HG03280 (cell line): ENCODE results near the gene WDR38.
"Not testable (repeated sequence)": the region's sequence is repeated elsewhere in the genome, so short reads cannot be mapped to it uniquely, and the experiment has no call there.

Experiments
- ATAC-seq: cut with Tn5 transposase; IDR thresholded peaks from one replicate; pipeline ENCODE4 v1.9.1; 2021; ENCODE audit warnings: mild to moderate bottlenecking, moderate library complexity; ENCODE audit not compliant: unreplicated experiment

Gene WDR38

GRCh38 chr9:124831642-124832364, 21.5 kb upstream of the WDR38 start:
- ATAC-seq: no peak

- no peak for ATAC-seq
Measured at GRCh38 chr9:124834591-124834990, 18.7 kb upstream of the WDR38 start.

- ATAC-seq: no peak
Measured at GRCh38 chr9:124835026-124835557, 18.2 kb upstream of the WDR38 start.

GRCh38 chr9:124838132-124838531, 15.1 kb upstream of the WDR38 start:
- not testable (repeated sequence) for ATAC-seq

- not testable (repeated sequence) for ATAC-seq
Measured at GRCh38 chr9:124838567-124839275, 14.5 kb upstream of the WDR38 start.

GRCh38 chr9:124839612-124840299, 13.5 kb upstream of the WDR38 start:
- ATAC-seq: no peak

- ATAC-seq: no peak
Measured at GRCh38 chr9:124840300-124840833, 12.9 kb upstream of the WDR38 start.

GRCh38 chr9:124841075-124841821, 12.0 kb upstream of the WDR38 start:
- no peak for ATAC-seq

GRCh38 chr9:124843456-124844034, 9.7 kb upstream of the WDR38 start:
- no peak for ATAC-seq

GRCh38 chr9:124844291-124844690, 9.0 kb upstream of the WDR38 start:
- ATAC-seq: no peak

GRCh38 chr9:124846467-124846866, 6.8 kb upstream of the WDR38 start:
- not testable (repeated sequence) for ATAC-seq

- ATAC-seq: no peak
Measured at GRCh38 chr9:124846969-124847368, 6.3 kb upstream of the WDR38 start.

- no peak for ATAC-seq
Measured at GRCh38 chr9:124849801-124850200, 3.5 kb upstream of the WDR38 start.

GRCh38 chr9:124852121-124852828, 985 bp upstream of the WDR38 start:
- ATAC-seq: no peak

- ATAC-seq: peak; percentile 3
Measured at GRCh38 chr9:124853605-124854143, 414 bp downstream of the WDR38 start.

- no peak for ATAC-seq
Measured at GRCh38 chr9:124854161-124854560, 901 bp downstream of the WDR38 start.

GRCh38 chr9:124854822-124855221, 1.6 kb downstream of the WDR38 start:
- no peak for ATAC-seq

GRCh38 chr9:124855566-124855943, 2.3 kb downstream of the WDR38 start:
- ATAC-seq: no peak
